ENCODE results near the gene PFN3.

The PFN3 gene

GRCh38 chr5:177442066-177442826, 41.8 kb upstream of the PFN3 start:
- TF ChIP-seq CTCF (IDR thresholded peaks at IDR 0.05): no peak
- no peak overlapping the region for H3K27ac ChIP-seq
- no peak overlapping the region for H3K4me3 ChIP-seq
- DNase-seq (ENCODE audit: low spot score): no peak

DNA sequence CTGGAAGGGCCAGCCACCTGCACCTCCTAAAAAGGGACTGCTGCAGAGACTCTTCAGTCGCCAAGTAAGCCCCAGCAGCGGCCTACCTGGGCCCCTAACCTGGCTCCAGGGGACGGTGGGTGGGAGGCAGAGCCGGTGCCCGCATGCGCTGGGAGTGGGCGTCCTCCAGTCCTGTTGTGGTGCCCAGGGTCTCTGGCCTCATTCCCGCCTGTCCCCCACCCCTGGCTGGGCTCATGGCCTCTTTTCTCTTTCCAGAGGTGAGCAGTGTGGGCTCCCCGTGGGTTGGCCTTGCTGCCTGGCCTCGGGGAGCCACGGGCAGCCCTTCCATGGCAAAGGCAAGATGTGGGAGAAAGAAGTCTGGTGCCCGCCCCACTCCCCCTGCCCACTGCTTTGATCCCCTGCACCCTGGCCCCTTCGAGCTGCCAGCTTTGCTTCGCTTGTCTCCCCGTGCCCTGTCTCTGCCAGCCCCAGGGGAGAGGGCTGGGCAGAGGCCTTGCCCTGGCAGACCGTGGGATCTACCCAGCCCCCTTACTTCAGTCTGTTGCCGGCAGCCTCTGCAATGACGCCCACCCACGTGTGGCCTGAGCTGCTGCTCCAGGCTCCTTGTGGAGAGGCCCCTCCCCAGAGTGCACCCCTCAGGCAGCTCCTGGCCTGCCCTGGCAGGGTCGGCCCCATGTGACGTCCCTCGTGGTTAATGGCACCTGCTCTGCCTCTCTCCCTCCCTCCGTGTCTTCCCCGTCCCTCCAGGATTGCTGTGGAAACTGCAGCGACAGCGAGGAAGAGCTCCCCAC, 40.7 kb upstream of the PFN3 start:
- no peak overlapping the region for H3K27ac ChIP-seq
- no peak for DNase-seq (ENCODE audit: low spot score)
- no peak for TF ChIP-seq CTCF (IDR thresholded peaks at IDR 0.05)
- no peak overlapping the region for H3K4me3 ChIP-seq

GRCh38 chr5:177440211-177440989, 39.9 kb upstream of the PFN3 start:
- no peak for TF ChIP-seq CTCF (IDR thresholded peaks at IDR 0.05)

DNA sequence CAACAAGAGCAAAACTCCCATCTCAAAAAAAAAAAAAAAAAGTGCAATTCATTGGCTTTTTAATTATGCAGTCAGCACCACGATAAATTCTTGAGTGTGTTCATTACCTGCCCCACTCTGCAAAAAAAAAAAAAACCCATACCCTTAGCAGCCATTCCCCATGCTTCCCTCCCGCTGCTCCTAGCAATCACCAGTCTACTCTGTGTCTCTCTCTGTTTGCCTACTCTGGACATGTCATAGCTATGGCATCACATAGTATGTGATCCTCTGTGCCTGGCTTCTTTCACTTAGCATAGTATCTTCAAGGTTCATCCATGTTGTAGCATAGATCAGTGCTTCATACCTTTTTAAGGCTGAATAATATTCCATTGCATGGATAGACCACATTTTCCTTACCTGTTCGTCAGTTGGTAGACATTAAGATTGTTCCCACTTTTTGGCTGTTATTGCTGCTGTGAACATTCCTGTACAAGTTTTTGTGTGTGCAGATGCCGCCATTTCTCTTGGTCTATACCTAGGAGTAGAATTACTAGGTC, 39.1 kb upstream of the PFN3 start:
- DNase-seq (ENCODE audit: low spot score): no peak
- Histone ChIP-seq H3K4me3 (no peak overlapping the region), H3K27ac (no peak overlapping the region)
- TF ChIP-seq CTCF (IDR thresholded peaks at IDR 0.05): no peak

More at GRCh38 chr5:177440211-177440989, 39.9 kb upstream of the PFN3 start:
- DNase-seq (ENCODE audit: low spot score): no peak
- Histone ChIP-seq H3K4me3 (no peak overlapping the region), H3K27ac (no peak overlapping the region)

- no peak for DNase-seq (ENCODE audit: low spot score)
- Histone ChIP-seq H3K27ac (no peak overlapping the region), H3K4me3 (no peak overlapping the region)
- TF ChIP-seq CTCF (IDR thresholded peaks at IDR 0.05): no peak
Measured at GRCh38 chr5:177438468-177438867, 38.0 kb upstream of the PFN3 start.

GRCh38 chr5:177437623-177438022, 37.2 kb upstream of the PFN3 start:
- no peak for DNase-seq (ENCODE audit: low spot score)
- Histone ChIP-seq H3K4me3 (no peak overlapping the region), H3K27ac (no peak overlapping the region)
- no peak for TF ChIP-seq CTCF (IDR thresholded peaks at IDR 0.05)

Measured in coronary artery (tissue), 2 donors.